Measurements from ENCODE around the gene FADS2. TPM values are rescaled to one million over a fixed set of nuclear protein-coding genes. Genes with fewer than 3 reads are reported as not detected.

Gene FADS2
- polyA plus RNA-seq, 2 of the 4 experiments (the other 2 are of a cell fraction), result 215 to 391 TPM

GRCh38 chr11:61816736-61817455, 11.2 kb upstream of the FADS2 start, which contains the start of gene FADS1 (continued):
- TF ChIP-seq PBX3 (IDR thresholded peaks at IDR 0.05) (peak; percentile 82; the same call in 1 of the 2 replicates), HEYL (CRISPR knock-in tag; IDR thresholded peaks at IDR 0.05) (no peak), CHD2 (IDR thresholded peaks at IDR 0.05; ENCODE audit: low read length, partially characterized antibody) (peak; percentile 76), USF2 (IDR thresholded peaks at IDR 0.05) (0 out of 2 replicates have a peak, but pooled peaks have one; percentile 11), KDM5A (IDR thresholded peaks at IDR 0.05) (no peak), PHF8 (IDR thresholded peaks at IDR 0.05; ENCODE audit: borderline replicate concordance, low read depth) (no peak), ESRRA (IDR thresholded peaks at IDR 0.05; ENCODE audit: borderline replicate concordance, low read length) (no peak), E2F6 (IDR thresholded peaks at IDR 0.05; ENCODE audit: borderline replicate concordance, low read depth) (peak; percentile 84; the same call in 1 of the 2 replicates), JUNB (IDR thresholded peaks at IDR 0.05) (no peak), SMC3 (IDR thresholded peaks at IDR 0.05) (peak; percentile 78), FOSB (CRISPR knock-in tag; IDR thresholded peaks at IDR 0.05) (no peak), ZC3H11A (IDR thresholded peaks at IDR 0.05) (no peak), CBX2 (IDR thresholded peaks at IDR 0.05; ENCODE audit: borderline replicate concordance, low read depth) (no peak), RAD21 (conservative IDR thresholded peaks at IDR 0.05 in 1 of 2, IDR thresholded peaks at IDR 0.05 in 1 of 2) (peak; percentile 42 to 60; a peak in 4 of 5 replicates), BHLHE40 (IDR thresholded peaks at IDR 0.05; ENCODE audit: low read depth, low read length) (no peak), HES2 (IDR thresholded peaks at IDR 0.05) (no peak), NR3C1 (IDR thresholded peaks at IDR 0.05) (no peak), ATOH8 (CRISPR knock-in tag; IDR thresholded peaks at IDR 0.05; ENCODE audit: low read depth) (no peak), CBX8 (IDR thresholded peaks at IDR 0.05) (no peak), HMGXB4 (CRISPR knock-in tag; IDR thresholded peaks at IDR 0.05; ENCODE audit: borderline replicate concordance) (no peak), FOXS1 (CRISPR knock-in tag; IDR thresholded peaks at IDR 0.05) (no peak), HOXB5 (CRISPR knock-in tag; IDR thresholded peaks at IDR 0.05) (no peak), HDAC2 (IDR thresholded peaks at IDR 0.05) (no peak), POLR2AphosphoS2 (conservative IDR thresholded peaks at IDR 0.05; ENCODE audit: low read length) (no peak), ELK1 (IDR thresholded peaks at IDR 0.05; ENCODE audit: low read depth, low read length) (no peak), RNF2 (IDR thresholded peaks at IDR 0.05; ENCODE audit: borderline replicate concordance, low read depth) (no peak), GATA3 (IDR thresholded peaks at IDR 0.05; ENCODE audit: borderline replicate concordance) (peak; percentile 43), MAZ (IDR thresholded peaks at IDR 0.05; ENCODE audit: borderline replicate concordance, low read depth, low read length) (0 out of 2 replicates have a peak, but pooled peaks have one; percentile 38), RCOR1 (IDR thresholded peaks at IDR 0.05; ENCODE audit: low read depth, low read length) (no peak), EHMT2 (IDR thresholded peaks at IDR 0.05; ENCODE audit: low read depth) (no peak), HOXB13 (CRISPR knock-in tag; IDR thresholded peaks at IDR 0.05; ENCODE audit: low read depth) (no peak), MAX (IDR thresholded peaks at IDR 0.05) (peak; percentile 97), NPAS2 (CRISPR knock-in tag; IDR thresholded peaks at IDR 0.05; ENCODE audit: borderline replicate concordance) (no peak)

All from A549 (cell line).